ENCODE measurements around the gene PITPNC1. TPM values are rescaled to one million over a fixed set of nuclear protein-coding genes. Genes with fewer than 3 reads are reported as not detected.
"Not testable (repeated sequence)": the region's sequence is repeated elsewhere in the genome, so short reads cannot be mapped to it uniquely, and the experiment has no call there.

PITPNC1 gene
- total and polyA plus RNA-seq, 11 donors, result 7.0 to 20.8 (median 11.3) TPM

GRCh38 chr17:67385122-67385988 is 8.3 kb downstream of the PITPNC1 start:
- H3K36me3 ChIP-seq, result no peaks in the 10 kb centered on the region
- peak overlapping the region in 1 of 12 donors; percentile 19 for H3K27ac ChIP-seq
- intact Hi-C loops (cut with DNase I), result loop anchor here in 3 of 10 donors (10.0 kb wide), 1 partner anchor 49 kb away; no protein-coding TSS in a partner anchor
- ATAC-seq, result peak in 2 of 4 donors; percentile 11 to 36
- H3K27me3 ChIP-seq, result no peaks in the 10 kb centered on the region
- TF ChIP-seq CTCF (IDR thresholded peaks at IDR 0.05) (no peak), POLR2A (IDR thresholded peaks at IDR 0.05) (no peak)
- H3K4me3 ChIP-seq, result peak overlapping the region in 2 of 12 donors; percentile 1 to 39
- no peaks in the 10 kb centered on the region for H3K9me3 ChIP-seq
- DNase-seq, result no peak
- 73 to 91% (median 79%) methylated on average over 20 of the region's 20 CpGs for WGBS, 4 donors
- peaks cover 0 to 28% (median 8%) of the 10 kb centered on the region in 12 donors for H3K4me1 ChIP-seq

- no peaks in the 10 kb centered on the region for H3K9me3 ChIP-seq
- peak in 1 of 5 donors; percentile 75 for DNase-seq
- ATAC-seq, result no peak
- no peaks in the 10 kb centered on the region for H3K36me3 ChIP-seq
- H3K27ac ChIP-seq, result peak overlapping the region in 1 of 12 donors; percentile 18
- H3K4me3 ChIP-seq, result no peak overlapping the region
- H3K27me3 ChIP-seq, result no peaks in the 10 kb centered on the region
- peaks cover 0 to 43% (median 13%) of the 10 kb centered on the region in 12 donors for H3K4me1 ChIP-seq
- TF ChIP-seq POLR2A (IDR thresholded peaks at IDR 0.05) (no peak), CTCF (IDR thresholded peaks at IDR 0.05) (peak; percentile 42 to 85 (median 58))
- 71 to 76% (median 74%) methylated on average over 16 of the region's 16 CpGs for WGBS, 4 donors
- intact Hi-C loops (cut with DNase I), result loop anchor here in 3 of 10 donors (10.0 kb wide), 1 partner anchor 48 kb away; no protein-coding TSS in a partner anchor
These were observed 10.0 kb downstream of the PITPNC1 start for GRCh38 chr17:67386965-67387551.

- peaks cover 0 to 47% (median 13%) of the 10 kb centered on the region in 12 donors for H3K4me1 ChIP-seq
- H3K9me3 ChIP-seq, H3K4me3 ChIP-seq, H3K27me3 ChIP-seq, DNase-seq, H3K36me3 ChIP-seq, ATAC-seq, H3K27ac ChIP-seq: not testable (repeated sequence)
- WGBS, 4 donors, result 96 to 99% (median 98%) methylated on average over 10 of the region's 10 CpGs
- intact Hi-C loops (cut with DNase I), result loop anchor here in 3 of 10 donors (10.0 kb wide), 1 partner anchor 46 kb away; no protein-coding TSS in a partner anchor
These were observed 11.5 kb downstream of the PITPNC1 start for GRCh38 chr17:67388536-67388935.

- DNase-seq (no peak), ATAC-seq (no peak)
- intact Hi-C loops (cut with DNase I), result loop anchor here in 3 of 10 donors (10.0 kb wide), 1 partner anchor 46 kb away; no protein-coding TSS in a partner anchor
- Histone ChIP-seq H3K4me1 (peaks cover 0 to 47% (median 13%) of the 10 kb centered on the region in 12 donors), H3K36me3 (no peaks in the 10 kb centered on the region), H3K9me3 (no peaks in the 10 kb centered on the region), H3K27me3 (no peaks in the 10 kb centered on the region), H3K27ac (no peak overlapping the region), H3K4me3 (no peak overlapping the region)
- WGBS, 4 donors, result 88 to 93% (median 91%) methylated on average over 4 of the region's 4 CpGs
- no peak for TF ChIP-seq POLR2A (IDR thresholded peaks at IDR 0.05)
- no peak for TF ChIP-seq CTCF (IDR thresholded peaks at IDR 0.05)
These were observed 11.9 kb downstream of the PITPNC1 start for GRCh38 chr17:67388986-67389385.
